Fibroblast of skin of scalp (primary cell): ENCODE measurements around the gene KBTBD13.
A peak's percentile ranks its signal among the peaks of the same experiment; 100 is the strongest.
"Not testable (repeated sequence)": the region's sequence is repeated elsewhere in the genome, so short reads cannot be mapped to it uniquely, and the experiment has no call there.

Experiments
- DNase-seq: peaks from one replicate; pipeline ENCODE4 v3.0.0-alpha.2; 2013

KBTBD13 gene

DNA sequence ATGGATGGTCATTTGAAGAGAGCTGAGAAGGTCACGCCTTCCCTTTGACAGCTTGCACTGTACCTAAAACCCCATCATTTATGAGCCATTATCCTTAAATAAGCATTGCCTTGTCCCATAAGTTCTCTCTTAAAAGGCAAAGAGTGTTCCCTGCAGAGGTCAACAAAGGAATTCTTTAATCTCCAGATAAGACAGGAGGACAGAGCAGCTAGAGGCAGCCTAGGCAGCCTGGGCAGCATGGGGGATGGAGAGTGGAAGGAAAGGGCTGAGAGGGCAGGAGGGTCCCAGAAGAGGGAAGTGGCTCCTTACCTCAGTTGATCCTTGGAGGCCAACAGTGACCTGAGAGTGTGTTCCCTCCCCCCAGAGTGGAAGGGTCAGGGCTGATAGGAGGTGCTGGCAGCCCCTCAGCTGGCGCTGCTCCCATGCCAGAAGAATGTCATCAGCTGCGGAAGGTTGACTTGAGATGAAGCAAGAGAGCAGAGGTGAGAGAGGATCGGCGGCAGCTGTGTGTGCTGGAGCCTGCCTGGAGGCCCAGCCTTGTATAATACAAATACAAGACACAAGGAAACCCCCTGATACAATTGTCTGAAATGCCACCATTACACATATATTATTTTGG is 12.8 kb downstream of the KBTBD13 start:
- no peak for DNase-seq

DNA sequence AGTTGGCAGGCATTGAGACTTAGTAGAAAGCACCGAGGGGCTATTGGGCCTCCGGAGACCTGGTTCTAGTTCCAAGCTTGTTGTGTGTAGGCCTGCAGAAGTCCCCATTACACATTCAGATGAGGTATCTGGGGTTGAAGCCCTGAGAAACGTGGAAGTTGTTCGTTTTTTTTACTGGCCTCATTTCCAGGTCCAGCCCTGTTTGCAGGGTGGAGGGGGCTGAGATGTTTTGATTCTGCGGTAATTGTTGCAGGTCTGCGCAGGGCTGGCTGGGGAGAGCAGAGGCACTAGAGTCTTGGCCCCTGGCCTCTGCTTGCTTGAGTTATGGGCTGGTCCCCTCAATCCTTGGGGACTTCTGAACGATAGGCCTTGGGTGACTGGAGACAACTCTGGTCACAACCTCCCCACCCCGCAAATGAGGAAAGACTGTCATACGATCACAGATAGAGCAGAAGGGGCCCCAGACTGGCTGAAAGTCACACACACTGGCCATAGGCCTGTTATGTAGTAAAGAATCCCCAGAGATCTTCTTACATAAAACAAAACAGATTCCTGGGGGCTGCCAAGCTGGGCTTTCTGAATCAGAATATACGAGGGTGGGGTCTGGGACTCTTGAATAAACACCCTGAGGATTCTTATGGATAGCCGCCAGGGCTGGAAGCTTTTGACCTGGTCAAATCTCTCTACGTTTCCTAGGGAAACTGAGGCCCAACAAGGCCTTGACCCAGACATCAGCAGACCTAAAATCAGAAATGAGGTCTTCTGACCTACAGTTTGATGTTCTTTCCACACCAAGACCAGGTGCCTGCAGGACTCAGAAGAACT is 15.6 kb downstream of the KBTBD13 start:
- DNase-seq: no peak

- no peak for DNase-seq
Measured at GRCh38 chr15:65092911-65093792, 16.6 kb downstream of the KBTBD13 start.

DNA sequence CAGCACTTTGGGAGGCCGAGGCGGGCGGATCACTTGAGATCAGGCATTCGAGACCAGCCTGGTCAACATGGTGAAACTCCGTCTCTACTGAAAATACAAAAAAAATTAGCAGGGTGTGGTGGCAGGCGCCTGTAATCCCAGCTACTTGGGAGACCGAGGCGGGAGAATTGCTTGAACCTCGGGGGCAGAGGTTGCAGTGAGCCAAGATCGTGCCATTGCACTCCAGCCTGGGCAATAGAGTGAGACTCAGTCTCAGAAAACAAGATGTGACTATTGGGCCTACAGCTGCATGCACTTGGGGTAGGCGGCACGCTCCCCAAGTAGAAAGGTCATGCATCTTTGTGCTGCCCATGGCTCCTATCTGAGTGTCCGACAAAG is 17.2 kb downstream of the KBTBD13 start:
- DNase-seq: not testable (repeated sequence)

- no peak for DNase-seq
Measured at GRCh38 chr15:65094294-65094995, 17.9 kb downstream of the KBTBD13 start.

- no peak for DNase-seq
Measured at GRCh38 chr15:65095011-65095746, 18.6 kb downstream of the KBTBD13 start.

- DNase-seq: no peak
Measured at GRCh38 chr15:65095747-65096104, 19.2 kb downstream of the KBTBD13 start.

DNA sequence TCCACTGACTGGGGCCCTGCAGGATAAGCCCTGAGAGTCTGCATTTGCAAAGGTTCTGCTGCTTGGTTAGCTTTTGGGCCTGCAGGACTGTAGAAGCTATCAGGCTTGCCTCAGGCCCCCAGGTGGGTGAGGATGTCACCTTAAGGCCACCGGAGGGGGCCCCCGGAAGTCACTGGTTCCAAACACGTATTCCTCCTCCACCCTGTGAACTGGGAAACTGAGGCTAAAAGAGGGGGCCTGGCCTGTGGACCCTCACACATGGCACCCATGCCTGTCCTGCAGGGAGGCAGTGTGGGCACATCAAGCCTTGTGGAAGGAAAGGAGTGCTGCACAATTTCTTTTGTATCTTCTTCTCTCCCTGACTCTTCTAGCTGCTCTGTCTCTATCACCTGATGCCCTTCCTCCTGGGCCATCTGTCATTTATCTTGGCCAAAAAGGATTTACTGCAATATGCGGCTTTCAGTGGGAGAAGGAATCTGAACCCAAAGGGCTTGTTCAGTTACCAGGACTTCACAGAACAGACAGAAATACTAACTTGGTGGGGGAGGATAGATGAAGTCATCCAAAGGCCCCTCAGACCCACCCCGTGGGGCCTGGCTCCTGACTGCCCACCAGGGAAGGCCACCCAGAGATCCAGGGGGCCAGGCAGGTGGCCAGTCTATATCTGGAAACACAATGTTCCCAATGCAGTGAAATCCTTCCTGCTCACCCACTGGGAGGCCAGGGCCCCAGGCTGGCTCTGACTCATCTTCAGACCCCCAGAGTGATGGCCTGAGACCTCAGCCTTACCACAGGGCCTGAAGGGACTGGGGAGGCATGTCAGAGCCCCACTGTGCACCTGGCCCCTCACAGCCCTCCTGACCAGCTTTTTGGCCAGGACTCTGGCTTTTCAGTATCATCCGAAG is 20.2 kb downstream of the KBTBD13 start:
- no peak for DNase-seq

DNA sequence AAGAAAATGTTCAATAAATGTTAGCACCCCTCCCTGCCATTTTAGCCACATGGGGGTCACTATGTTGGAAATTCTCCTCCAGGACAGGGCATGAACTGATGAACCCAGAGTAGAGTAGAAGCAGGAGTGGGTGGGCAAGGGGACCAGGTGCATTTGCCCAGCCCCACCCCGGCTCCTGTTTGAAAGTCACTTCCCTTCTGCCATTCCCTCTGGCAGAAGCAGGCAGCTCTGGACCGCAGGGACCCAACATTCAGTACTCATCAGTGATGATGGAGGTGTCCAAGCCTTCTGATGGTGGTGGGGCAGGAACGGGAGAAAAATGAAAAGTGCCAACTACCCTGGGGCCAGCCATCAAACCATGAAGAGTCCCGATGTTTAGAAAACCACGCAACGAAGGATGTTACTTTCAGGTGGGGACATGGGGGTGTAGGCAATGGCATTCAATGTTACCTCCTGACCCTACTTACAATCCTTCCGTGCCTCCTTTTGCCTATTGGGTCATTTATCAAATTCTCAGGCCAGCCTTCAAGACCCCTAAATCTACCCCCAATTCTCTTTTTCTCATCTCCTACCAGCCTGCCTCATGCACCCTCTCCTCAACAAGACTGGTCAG is 21.2 kb downstream of the KBTBD13 start:
- DNase-seq: no peak

GRCh38 chr15:65099336-65099735 is 22.8 kb downstream of the KBTBD13 start:
- DNase-seq: no peak

GRCh38 chr15:65099801-65100200 is 23.3 kb downstream of the KBTBD13 start:
- DNase-seq: not testable (repeated sequence)

- no peak for DNase-seq
Measured at GRCh38 chr15:65100442-65100841, 23.9 kb downstream of the KBTBD13 start.

DNA sequence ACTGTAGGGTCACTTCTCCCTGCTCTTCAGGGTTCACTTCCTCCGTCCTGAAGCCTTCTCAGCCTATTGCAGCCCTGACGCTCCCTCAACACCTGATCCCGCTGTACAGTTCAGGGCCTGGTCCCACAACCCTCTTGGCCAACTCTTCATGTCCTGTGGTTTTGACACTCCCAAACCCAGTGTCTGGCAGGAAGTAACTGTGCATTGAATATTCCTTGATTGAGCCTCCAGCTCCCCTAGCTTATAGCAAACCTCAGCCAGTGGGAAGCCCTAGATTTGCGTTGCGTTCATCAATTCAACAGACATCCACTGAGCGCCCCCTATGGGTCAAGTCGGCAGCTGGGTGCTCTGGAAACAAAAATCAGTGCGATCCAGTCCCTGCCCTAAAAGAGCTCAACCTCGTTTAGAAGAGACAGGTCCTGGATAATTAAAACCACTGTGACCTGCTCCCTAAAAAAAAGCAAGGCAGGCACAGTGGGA is 24.9 kb downstream of the KBTBD13 start:
- peak; percentile 68 for DNase-seq

DNA sequence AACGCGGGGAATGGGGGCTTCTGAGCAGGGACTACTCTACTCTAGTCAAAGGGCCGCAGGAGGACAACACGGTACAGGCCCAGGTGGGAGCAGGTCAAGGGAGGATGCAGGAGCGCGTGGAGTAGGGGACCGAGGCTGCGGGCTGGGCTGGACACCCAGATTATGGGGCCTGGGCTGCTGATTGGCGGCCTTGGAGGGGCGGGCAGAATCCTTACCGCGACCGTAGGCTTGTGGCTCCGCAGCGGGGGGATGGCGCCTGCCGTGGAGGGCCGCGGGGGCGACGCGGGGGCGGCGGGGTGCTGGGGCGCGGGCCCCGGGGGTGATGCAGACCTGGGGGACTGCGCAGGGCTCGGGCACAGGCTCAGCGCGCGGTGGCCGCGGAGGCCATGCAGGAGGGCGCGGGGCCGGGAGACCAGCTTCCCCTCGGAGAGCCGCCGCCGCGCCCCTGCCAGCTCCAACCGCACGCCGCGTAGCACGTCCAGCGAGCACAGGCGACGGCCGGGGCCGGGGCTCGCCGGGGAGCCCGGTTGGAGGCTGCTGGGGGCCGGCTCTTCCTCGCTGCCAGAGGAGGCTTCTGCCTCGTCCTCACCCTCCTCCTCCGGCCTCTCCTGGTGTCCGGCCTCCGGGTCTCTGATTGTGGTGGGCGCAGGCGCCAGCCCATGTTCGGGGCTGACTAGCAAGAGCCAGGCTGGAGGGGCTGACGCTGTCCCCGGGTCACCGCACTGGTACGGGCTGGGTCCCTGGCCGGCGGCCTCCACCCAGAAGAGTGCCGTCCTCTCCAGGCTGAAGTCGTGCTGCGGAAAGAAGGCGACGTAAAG is 25.6 kb downstream of the KBTBD13 start:
- DNase-seq: no peak

- DNase-seq: no peak
Measured at GRCh38 chr15:65102912-65103311, 26.4 kb downstream of the KBTBD13 start.

DNA sequence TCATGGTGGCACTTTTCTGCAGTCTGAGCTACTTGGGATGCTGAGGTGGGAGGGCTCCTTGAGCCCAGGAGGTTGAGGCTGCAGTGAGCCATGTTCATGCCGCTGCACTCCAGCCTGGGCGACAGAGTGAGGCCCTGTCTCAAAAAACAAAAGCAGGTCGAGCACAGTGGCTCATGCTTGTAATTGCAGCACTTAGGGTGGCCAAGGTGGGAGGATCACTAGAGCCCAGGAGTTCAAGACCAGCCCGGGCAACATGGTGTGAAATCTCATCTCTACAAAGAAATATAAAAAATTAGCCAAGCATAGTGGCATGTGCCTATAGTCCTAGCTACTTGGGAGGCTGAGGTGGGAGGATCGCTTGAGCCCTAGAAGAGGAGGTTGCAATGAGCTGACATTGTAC is 28.5 kb downstream of the KBTBD13 start:
- no peak for DNase-seq

- no peak for DNase-seq
Measured at GRCh38 chr15:65106011-65106590, 29.6 kb downstream of the KBTBD13 start.

DNA sequence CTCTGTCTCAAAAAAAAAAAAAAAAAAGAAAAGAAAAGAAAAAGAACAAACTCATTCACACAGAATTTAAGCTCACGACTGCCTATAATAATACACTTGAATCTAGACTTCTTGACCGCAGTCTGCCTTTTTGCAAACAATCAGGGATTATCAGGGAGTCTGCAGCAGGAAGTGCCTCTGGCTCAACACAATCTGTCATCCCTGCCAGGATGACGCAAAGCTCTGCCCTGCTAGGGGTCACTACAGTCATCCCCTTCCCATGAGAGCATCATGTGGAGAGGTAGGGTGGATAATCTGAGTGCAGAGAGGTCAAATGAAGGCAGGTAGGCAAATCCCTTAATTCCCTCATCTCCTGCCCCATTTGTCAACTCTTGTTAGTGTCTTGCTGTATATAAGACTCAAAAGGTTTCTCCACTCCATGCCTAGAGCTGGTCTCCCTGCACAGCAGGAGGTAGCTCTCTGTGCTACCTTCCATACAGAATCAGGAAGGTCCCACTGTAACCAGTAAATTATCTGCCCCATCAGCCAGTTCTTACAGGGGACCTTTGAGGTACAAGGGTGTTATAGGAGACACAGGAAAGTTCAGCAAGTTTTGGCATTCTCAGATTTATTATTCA is 34.2 kb downstream of the KBTBD13 start:
- peak; percentile 18 for DNase-seq
